Esophagus (tissue), 2 donors: Measurements from ENCODE around the gene TSC22D3. TPM values are rescaled to one million over a fixed set of nuclear protein-coding genes. Genes with fewer than 3 reads are reported as not detected.

Experiments
- H3K27ac ChIP-seq, 2 donors: one replicate each; pipeline ENCODE4 v1.5.1; 2013; ENCODE audit warnings: low read depth in 2 of 2, mild to moderate bottlenecking in 2 of 2, inconsistent platforms in 1 of 2, low read length in 1 of 2, moderate library complexity in 1 of 2
- H3K27me3 ChIP-seq, 2 donors: one replicate each; pipeline ENCODE4 v1.6.1; 2013; ENCODE audit warnings: low read length in 2 of 2, control low read depth in 1 of 2, mild to moderate bottlenecking in 1 of 2; ENCODE audit not compliant: insufficient read depth in 2 of 2, control insufficient read depth in 1 of 2
- H3K36me3 ChIP-seq, 2 donors: one replicate each; pipeline ENCODE4 v1.6.1; 2013; ENCODE audit warnings: low read length in 1 of 2; ENCODE audit not compliant: control insufficient read depth in 2 of 2, insufficient read depth in 2 of 2
- H3K4me1 ChIP-seq, 2 donors: one replicate each; pipeline ENCODE4 v1.6.1; 2013; ENCODE audit warnings: low read length in 1 of 2; ENCODE audit not compliant: control insufficient read depth in 2 of 2, insufficient read depth in 2 of 2
- H3K4me3 ChIP-seq, 2 donors: one replicate each; pipeline ENCODE4 v1.5.1; 2013; ENCODE audit warnings: low read length in 2 of 2, mild to moderate bottlenecking in 2 of 2, low read depth in 1 of 2, moderate library complexity in 1 of 2
- H3K9me3 ChIP-seq, 2 donors: one replicate each; pipeline ENCODE4 v1.6.1; 2013; ENCODE audit warnings: mild to moderate bottlenecking in 2 of 2, low read depth in 1 of 2, low read length in 1 of 2, moderate library complexity in 1 of 2; ENCODE audit not compliant: control insufficient read depth in 2 of 2, insufficient read depth in 1 of 2
- WGBS, 2 donors: extraction: QIAGEN DNeasy Blood & Tissue Kit; methylation state at CpG; one replicate each; pipeline ENCODE4 v1.1.7; 2013; 5-methylcytosine and 5-hydroxymethylcytosine counted together
- polyA plus RNA-seq, 2 donors: library from polyadenylated mRNA; stranded (reverse); fragments of 200-250 nt; gene quantifications; one replicate each; pipeline ENCODE4 v1.2.3, GENCODE V29; 2013
- donor health status: healthy with polysubstance abuse.
- donor health status: Bipolar disorder and iron deficiency.

TSC22D3 gene
- polyA plus RNA-seq, 2 donors = 62.5 to 64.5 TPM

DNA sequence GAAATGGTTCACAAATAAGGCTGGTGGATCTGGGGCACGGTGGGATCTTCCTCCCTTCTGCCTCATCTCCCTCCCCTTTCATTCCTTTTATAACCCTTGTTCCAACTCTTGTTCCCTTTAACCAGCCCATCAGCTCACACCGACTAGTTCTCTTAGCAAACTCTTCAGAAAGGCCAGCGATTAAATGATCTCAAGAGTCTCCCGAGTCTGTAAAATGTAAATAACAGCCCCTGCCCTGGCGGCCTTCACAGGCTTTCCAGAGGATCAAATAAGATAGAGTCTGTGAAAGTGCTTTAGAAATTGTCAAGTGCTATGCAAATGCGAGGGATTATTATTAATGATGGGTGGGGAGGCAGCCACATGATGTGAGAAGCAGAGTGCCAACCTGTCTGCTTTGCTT lies 27.1 kb downstream of the TSC22D3 start:
- peak overlapping the region; percentile 81 to 91 for H3K27ac ChIP-seq
- no peaks in the 10 kb centered on the region for H3K36me3 ChIP-seq
- H3K27me3 ChIP-seq = no peaks in the 10 kb centered on the region
- peaks cover 0 to 14% of the 10 kb centered on the region in 2 donors for H3K4me1 ChIP-seq
- H3K4me3 ChIP-seq = no peak overlapping the region
- WGBS, 2 donors = 47 to 49% methylated on average over 6 of the region's 6 CpGs
- no peaks in the 10 kb centered on the region for H3K9me3 ChIP-seq

DNA sequence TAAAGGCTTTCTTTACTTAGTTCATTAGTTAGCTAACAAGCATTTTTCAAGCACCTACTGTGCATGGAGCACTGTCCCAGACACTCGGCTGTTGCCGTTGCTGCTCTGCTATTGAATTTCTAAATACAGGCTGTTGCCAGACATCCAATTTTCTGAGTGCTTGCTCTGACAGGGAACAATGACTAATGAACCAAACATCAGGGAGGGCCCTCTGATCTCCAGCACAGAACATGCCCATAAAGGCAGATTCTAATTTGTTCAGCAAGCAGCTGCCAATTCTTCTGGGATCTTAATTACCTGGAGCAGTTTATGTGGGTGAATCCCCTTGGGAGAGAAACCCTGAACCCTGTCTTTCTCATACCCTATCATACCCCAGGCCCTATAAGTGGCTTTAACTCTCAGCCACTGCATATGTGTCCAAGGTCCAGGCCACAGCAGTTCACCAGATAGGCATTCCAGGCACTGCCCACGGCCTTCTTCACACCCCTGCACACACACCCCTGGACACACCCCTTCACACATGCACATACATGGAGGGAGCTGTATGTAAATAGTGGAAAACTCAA lies 27.9 kb downstream of the TSC22D3 start:
- peak overlapping the region; percentile 77 to 91 for H3K27ac ChIP-seq
- H3K27me3 ChIP-seq = no peaks in the 10 kb centered on the region
- no peaks in the 10 kb centered on the region for H3K9me3 ChIP-seq
- WGBS, 2 donors = 22 to 41% methylated on average over 3 of the region's 3 CpGs
- H3K36me3 ChIP-seq = no peaks in the 10 kb centered on the region
- peaks cover 0 to 22% of the 10 kb centered on the region in 2 donors for H3K4me1 ChIP-seq
- no peak overlapping the region for H3K4me3 ChIP-seq

DNA sequence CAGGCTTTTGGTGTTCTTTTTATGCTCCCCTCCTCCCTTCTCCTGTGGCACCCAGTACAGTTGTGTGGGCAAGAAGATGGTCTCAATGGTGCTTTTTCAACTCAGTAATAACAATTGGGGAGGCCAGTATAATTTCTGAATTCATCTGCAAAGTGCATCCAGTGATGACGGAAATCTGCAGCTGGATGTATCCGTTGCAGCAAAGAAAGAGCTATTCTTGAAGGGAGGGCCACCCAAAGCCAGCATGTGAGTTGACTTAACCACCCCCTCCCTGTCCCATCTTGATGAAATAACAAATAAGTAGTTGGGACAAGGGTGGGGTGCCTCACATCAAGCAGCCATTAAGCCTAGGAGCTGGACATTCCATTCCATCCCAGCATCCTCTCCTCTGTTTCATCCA lies 30.7 kb downstream of the TSC22D3 start:
- Histone ChIP-seq H3K4me1 (peaks cover 0 to 34% of the 10 kb centered on the region in 2 donors), H3K27me3 (no peaks in the 10 kb centered on the region), H3K27ac (no peak overlapping the region), H3K4me3 (no peak overlapping the region), H3K36me3 (no peaks in the 10 kb centered on the region), H3K9me3 (no peaks in the 10 kb centered on the region)
- 85 to 96% methylated on average over 2 of the region's 2 CpGs for WGBS, 2 donors

DNA sequence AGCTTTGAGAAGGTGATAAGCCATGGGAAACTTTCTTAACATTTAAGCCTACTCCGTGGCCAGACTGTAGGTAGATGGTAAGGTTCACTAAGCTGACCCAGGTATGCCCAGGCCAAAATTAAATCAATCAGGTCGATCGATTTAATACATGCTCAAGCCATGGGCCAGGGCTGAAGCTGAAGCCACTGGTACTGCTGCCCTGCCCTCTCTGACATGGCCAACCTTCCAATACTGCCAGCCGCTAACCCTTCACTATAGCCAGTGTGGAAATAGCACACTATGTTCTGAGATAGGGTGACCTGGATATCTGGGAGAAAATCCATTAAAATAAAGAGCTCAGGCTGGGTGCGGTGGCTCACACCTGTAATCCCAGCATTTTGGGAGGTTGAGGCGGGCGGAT lies 31.6 kb downstream of the TSC22D3 start:
- Histone ChIP-seq H3K4me1 (peaks cover 0 to 38% of the 10 kb centered on the region in 2 donors), H3K9me3 (no peaks in the 10 kb centered on the region), H3K36me3 (no peaks in the 10 kb centered on the region), H3K27me3 (no peaks in the 10 kb centered on the region), H3K4me3 (no peak overlapping the region), H3K27ac (peak overlapping the region in 1 of 2 donors; percentile 96)
- WGBS, 2 donors = 93 to 96% methylated on average over 7 of the region's 7 CpGs

DNA sequence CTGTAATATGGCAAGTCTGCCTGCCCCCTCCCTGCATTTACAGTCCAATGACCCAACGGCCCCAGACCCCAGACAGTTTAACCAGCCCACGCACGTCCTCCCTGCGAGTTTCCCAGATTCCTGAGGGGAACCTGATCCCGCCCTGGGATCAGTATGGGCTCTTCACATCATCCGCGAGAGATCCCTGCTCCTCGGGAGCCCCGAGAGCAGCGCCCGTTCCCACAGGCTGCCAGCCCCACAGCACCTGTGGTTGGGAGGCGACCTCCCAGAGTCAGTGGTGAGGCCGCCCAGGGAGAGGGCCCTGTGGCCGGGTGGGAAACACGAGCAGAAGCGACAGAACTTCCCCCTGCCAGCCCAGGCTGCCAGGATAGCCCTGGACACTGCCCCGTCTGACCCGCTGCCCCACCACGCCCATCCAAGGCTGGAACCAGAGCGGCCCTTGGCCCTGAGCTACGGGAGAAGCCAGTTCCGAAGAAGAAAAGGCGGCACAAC lies 32.8 kb downstream of the TSC22D3 start:
- H3K9me3 ChIP-seq = no peaks in the 10 kb centered on the region
- H3K27ac ChIP-seq = peak overlapping the region; percentile 90 to 96
- no peaks in the 10 kb centered on the region for H3K27me3 ChIP-seq
- H3K36me3 ChIP-seq = no peaks in the 10 kb centered on the region
- H3K4me1 ChIP-seq = peaks cover 4 to 40% of the 10 kb centered on the region in 2 donors
- WGBS, 2 donors = 38 to 51% methylated on average over 22 to 23 of the region's 23 CpGs
- H3K4me3 ChIP-seq = no peak overlapping the region

DNA sequence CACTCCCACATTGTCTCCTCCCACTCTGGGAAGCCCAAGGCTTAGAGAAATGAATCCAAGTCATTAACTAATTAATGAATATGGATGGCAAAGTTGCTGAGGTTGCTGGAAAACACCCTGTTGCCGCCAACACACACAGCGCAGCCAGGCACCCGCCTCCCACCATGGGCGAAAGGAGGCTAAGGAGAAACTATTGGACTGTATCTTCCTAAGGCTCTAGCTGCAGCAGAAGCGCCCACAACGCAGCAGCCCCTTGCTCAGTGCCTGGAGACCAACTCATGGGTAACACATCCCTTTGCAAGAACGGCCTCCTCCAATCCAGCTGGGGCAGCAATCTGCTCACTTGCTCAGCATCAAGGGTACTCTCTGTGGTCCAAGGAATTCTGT lies 34.2 kb downstream of the TSC22D3 start:
- H3K27ac ChIP-seq = peak overlapping the region; percentile 83 to 85
- 21 to 42% methylated on average over 7 of the region's 7 CpGs for WGBS, 2 donors
- H3K27me3 ChIP-seq = no peaks in the 10 kb centered on the region
- H3K4me1 ChIP-seq = peaks cover 5 to 41% of the 10 kb centered on the region in 2 donors
- H3K36me3 ChIP-seq = no peaks in the 10 kb centered on the region
- no peak overlapping the region for H3K4me3 ChIP-seq
- no peaks in the 10 kb centered on the region for H3K9me3 ChIP-seq

DNA sequence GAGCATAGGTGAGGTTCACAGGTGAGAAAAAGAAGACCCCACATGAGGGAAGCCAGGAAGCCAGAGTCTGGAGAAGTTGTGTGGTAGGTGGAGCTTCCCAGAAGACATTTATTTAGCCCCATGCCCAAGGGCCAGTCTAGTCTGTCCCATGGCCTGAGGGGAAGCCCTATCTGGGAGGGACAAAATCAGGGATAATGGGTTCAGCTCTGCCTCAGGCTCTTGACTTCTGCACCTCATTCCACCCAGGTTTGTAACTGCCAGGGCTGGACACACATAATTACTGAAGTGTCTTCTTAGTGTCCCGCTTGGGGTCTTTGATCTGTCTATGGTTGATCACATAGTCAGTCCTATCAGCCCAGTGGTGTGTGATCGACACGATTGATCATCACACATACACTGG lies 36.0 kb downstream of the TSC22D3 start:
- no peak overlapping the region for H3K27ac ChIP-seq
- H3K4me1 ChIP-seq = peaks cover 5 to 41% of the 10 kb centered on the region in 2 donors
- no peaks in the 10 kb centered on the region for H3K9me3 ChIP-seq
- 89 to 97% methylated on average over 3 of the region's 3 CpGs for WGBS, 2 donors
- no peaks in the 10 kb centered on the region for H3K36me3 ChIP-seq
- no peaks in the 10 kb centered on the region for H3K27me3 ChIP-seq
- H3K4me3 ChIP-seq = no peak overlapping the region

DNA sequence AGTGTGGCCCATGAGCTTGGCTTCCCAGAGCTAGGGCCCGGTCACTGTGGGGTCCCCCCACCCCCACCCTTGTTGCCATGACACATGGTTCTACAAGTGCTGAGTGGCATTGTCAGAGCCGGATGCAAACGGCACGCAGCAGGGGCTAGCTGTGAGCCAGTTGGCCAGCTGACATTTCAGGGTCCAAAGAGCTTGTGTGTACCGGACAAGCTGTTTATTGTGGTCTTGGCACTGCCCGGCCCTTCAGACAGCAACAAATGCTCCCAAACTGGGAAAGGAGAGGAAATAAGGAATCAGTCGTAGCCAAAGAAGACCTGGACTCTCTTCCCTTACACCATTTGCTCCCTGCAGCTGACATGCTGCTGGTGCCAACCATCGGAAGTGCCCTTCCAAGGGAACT lies 36.8 kb downstream of the TSC22D3 start:
- peaks cover 5 to 47% of the 10 kb centered on the region in 2 donors for H3K4me1 ChIP-seq

DNA sequence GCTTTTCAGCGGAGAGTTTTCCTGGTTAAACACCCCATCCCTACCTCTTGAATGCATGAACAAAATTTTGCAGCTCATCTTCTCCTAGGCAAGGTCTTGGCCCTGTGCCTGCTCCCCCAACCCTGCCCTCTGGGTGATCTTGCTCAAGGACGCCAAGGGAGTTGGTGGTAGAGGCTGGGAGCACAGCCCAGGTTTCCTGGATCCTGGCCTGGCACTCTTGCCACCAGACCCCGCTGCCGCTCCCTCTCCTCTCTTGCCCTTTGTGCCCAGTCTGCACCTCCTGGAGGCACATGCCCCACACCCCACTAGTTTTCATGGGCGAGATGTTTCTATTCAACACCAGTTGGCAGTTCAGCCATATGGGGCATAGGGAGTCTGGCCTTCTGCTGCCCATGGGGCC lies 37.3 kb downstream of the TSC22D3 start:
- Histone ChIP-seq H3K4me3 (no peak overlapping the region), H3K9me3 (no peaks in the 10 kb centered on the region), H3K27me3 (no peaks in the 10 kb centered on the region), H3K4me1 (peaks cover 5 to 42% of the 10 kb centered on the region in 2 donors), H3K36me3 (no peaks in the 10 kb centered on the region), H3K27ac (peak overlapping the region in 1 of 2 donors; percentile 42)
- 63 to 69% methylated on average over 5 of the region's 5 CpGs for WGBS, 2 donors

More for the DNA sequence above, 36.8 kb downstream of the TSC22D3 start:
- 75 to 76% methylated on average over 8 of the region's 8 CpGs for WGBS, 2 donors
- Histone ChIP-seq H3K36me3 (no peaks in the 10 kb centered on the region), H3K9me3 (no peaks in the 10 kb centered on the region), H3K27me3 (no peaks in the 10 kb centered on the region), H3K27ac (peak overlapping the region in 1 of 2 donors; percentile 42), H3K4me3 (no peak overlapping the region)
